CD4-positive, alpha-beta memory T cell (primary cell): ENCODE measurements around the gene FBXW2. TPM values are rescaled to one million over a fixed set of nuclear protein-coding genes. Genes with fewer than 3 reads are reported as not detected.
A peak's percentile ranks its signal among the peaks of the same experiment; 100 is the strongest.

Experiments used
- CTCF ChIA-PET: fragments of 350-600 bp; sonication (Branson Sonifier 250); formaldehyde crosslinking; loops from one replicate; lab custom pipeline; 2021; ENCODE audit warnings: inconsistent platforms; ENCODE audit not compliant: partially characterized antibody; lab: Charles Lee
- POLR2A ChIA-PET: fragments of 350-600 bp; sonication (Branson Sonifier 250); formaldehyde crosslinking; loops from one replicate; lab custom pipeline; 2021; ENCODE audit not compliant: partially characterized antibody; lab: Charles Lee
- DNase-seq, 5 donors: peaks; one replicate each; pipeline versions ENCODE4 v3.0.0 to v3.0.0-alpha.2; 2020 to 2022; ENCODE audit warnings: mixed read lengths in 1 of 5
- H3K27ac ChIP-seq: one replicate; pipeline ENCODE4 v1.7.0; 2013; ENCODE audit warnings: low read depth, low read length
- H3K27me3 ChIP-seq: 2 replicates; pipeline ENCODE4 v1.7.0; 2013; ENCODE audit warnings: mild to moderate bottlenecking, low read length, moderate library complexity; ENCODE audit not compliant: insufficient read depth
- H3K36me3 ChIP-seq: 2 replicates; pipeline ENCODE4 v1.7.0; 2013; ENCODE audit warnings: mild to moderate bottlenecking, low read length, moderate library complexity; ENCODE audit not compliant: insufficient read depth
- H3K4me1 ChIP-seq: 2 replicates; pipeline ENCODE4 v1.7.0; 2013; ENCODE audit warnings: mild to moderate bottlenecking, low read length, moderate library complexity; ENCODE audit not compliant: insufficient read depth
- H3K4me3 ChIP-seq, 2 donors: one replicate each; pipeline ENCODE4 v1.7.0; 2013; ENCODE audit warnings: low read length in 2 of 2, mild to moderate bottlenecking in 1 of 2
- H3K9me3 ChIP-seq, 2 donors: one replicate each; pipeline ENCODE4 v1.7.0; 2013; ENCODE audit warnings: low read length in 2 of 2, control low read depth in 1 of 2; ENCODE audit not compliant: control insufficient read depth in 1 of 2
- H3K27ac Mint-ChIP-seq, 7 donors: one replicate each; pipeline ENCODE4 v1.8.0; 2020 to 2021; ENCODE audit warnings: mixed read lengths in 7 of 7, mild to moderate bottlenecking in 6 of 7, inconsistent platforms in 3 of 7, moderate library complexity in 3 of 7
- H3K27me3 Mint-ChIP-seq, 2 donors: one replicate each; pipeline ENCODE4 v1.8.0; 2020 to 2021; ENCODE audit warnings: mixed read lengths in 2 of 2
- H3K36me3 Mint-ChIP-seq, 2 donors: one replicate each; pipeline ENCODE4 v1.8.0; 2020 to 2021; ENCODE audit warnings: mixed read lengths in 2 of 2, inconsistent platforms in 1 of 2, mild to moderate bottlenecking in 1 of 2
- H3K4me1 Mint-ChIP-seq, 4 donors: one replicate each; pipeline ENCODE4 v1.8.0; 2020 to 2021; ENCODE audit warnings: mixed read lengths in 4 of 4, mild to moderate bottlenecking in 1 of 4
- H3K4me3 Mint-ChIP-seq, 8 donors: one replicate each; pipeline ENCODE4 v1.8.0; 2020 to 2021; ENCODE audit warnings: mixed read lengths in 8 of 8, mild to moderate bottlenecking in 7 of 8, moderate library complexity in 6 of 8, inconsistent platforms in 3 of 8
- H3K9me3 Mint-ChIP-seq, 8 donors: one replicate each; pipeline ENCODE4 v1.8.0; 2020 to 2021; ENCODE audit warnings: mixed read lengths in 8 of 8, mild to moderate bottlenecking in 5 of 8, inconsistent platforms in 3 of 8, moderate library complexity in 1 of 8
- intact Hi-C: fragments of 100-400 bp; cut with micrococcal nuclease; formaldehyde crosslinking; loops from one replicate; pipeline ENCODE4 v1.15.1; 2023
- polyA plus RNA-seq, 2 donors: library from polyadenylated mRNA; unstranded; fragments of 300-500 nt; fragmentation: Illumina TruSeq; gene quantifications; one replicate each; pipeline ENCODE4 v1.2.3, GENCODE V29; 2021
- total RNA-seq, 2 experiments: library from RNA; stranded (reverse); gene quantifications; one replicate each; pipeline ENCODE4 v1.2.3, GENCODE V29; 2021

Gene FBXW2
- total and polyA plus RNA-seq, 4 experiments from 2014 or later, result 40.5 to 77.8 (median 59.4) TPM

- peaks cover 0 to 7% (median 3%) of the 10 kb centered on the region in 4 donors for H3K4me1 Mint-ChIP-seq
- no peak overlapping the region for H3K27ac ChIP-seq
- H3K9me3 Mint-ChIP-seq, result no peaks in the 10 kb centered on the region
- no peaks in the 10 kb centered on the region for H3K9me3 ChIP-seq
- H3K4me3 ChIP-seq, result no peak overlapping the region
- H3K27ac Mint-ChIP-seq, result no peak overlapping the region
- no peaks in the 10 kb centered on the region for H3K27me3 ChIP-seq
- no peak for DNase-seq
- no peak overlapping the region for H3K4me3 Mint-ChIP-seq
- H3K27me3 Mint-ChIP-seq, result no peaks in the 10 kb centered on the region
- POLR2A ChIA-PET, result no interaction called here
- peaks cover 57 to 68% of the 10 kb centered on the region in 2 donors for H3K36me3 Mint-ChIP-seq
- CTCF ChIA-PET, result interaction anchor here (1.1 to 1.3 kb wide), 2 partner anchors 12 to 106 kb away, joined by 3 read pairs; partner anchors contain the start of gene PSMD5
- intact Hi-C loops, result no loop called here
- H3K36me3 ChIP-seq, result peaks cover 32% of the 10 kb centered on the region
- no peaks in the 10 kb centered on the region for H3K4me1 ChIP-seq
These were observed 37.6 kb upstream of the FBXW2 start for GRCh38 chr9:120830865-120831264.

GRCh38 chr9:120830151-120830550, 36.9 kb upstream of the FBXW2 start:
- intact Hi-C loops, result no loop called here
- no peaks in the 10 kb centered on the region for H3K27me3 ChIP-seq
- ChIA-PET CTCF (interaction anchor here (1.1 kb wide), 1 partner anchor 12 kb away, joined by 3 read pairs; the partner anchor contains the start of gene PSMD5), POLR2A (no interaction called here)
- no peak for DNase-seq
- no peaks in the 10 kb centered on the region for H3K9me3 ChIP-seq
- no peaks in the 10 kb centered on the region for H3K4me1 ChIP-seq
- Mint-ChIP-seq H3K4me1 (peaks cover 0 to 7% (median 2%) of the 10 kb centered on the region in 4 donors), H3K4me3 (no peak overlapping the region), H3K27me3 (no peaks in the 10 kb centered on the region), H3K9me3 (no peaks in the 10 kb centered on the region), H3K36me3 (peaks cover 55 to 66% of the 10 kb centered on the region in 2 donors), H3K27ac (peak overlapping the region in 1 of 7 donors; percentile 72)
- H3K27ac ChIP-seq, result no peak overlapping the region
- H3K4me3 ChIP-seq, result no peak overlapping the region
- H3K36me3 ChIP-seq, result peaks cover 32% of the 10 kb centered on the region

GRCh38 chr9:120829650-120830049, 36.4 kb upstream of the FBXW2 start:
- no peaks in the 10 kb centered on the region for H3K9me3 ChIP-seq
- no peak overlapping the region for H3K4me3 Mint-ChIP-seq
- no peak overlapping the region for H3K4me3 ChIP-seq
- no peaks in the 10 kb centered on the region for H3K4me1 ChIP-seq
- H3K4me1 Mint-ChIP-seq, result peaks cover 0 to 6% (median 2%) of the 10 kb centered on the region in 4 donors
- H3K9me3 Mint-ChIP-seq, result no peaks in the 10 kb centered on the region
- no peak overlapping the region for H3K27ac ChIP-seq
- peaks cover 36% of the 10 kb centered on the region for H3K36me3 ChIP-seq
- CTCF ChIA-PET, result no interaction called here
- DNase-seq, result no peak
- no peaks in the 10 kb centered on the region for H3K27me3 Mint-ChIP-seq
- POLR2A ChIA-PET, result interaction anchor here (1.3 kb wide), 1 partner anchor 13 kb away, joined by 4 read pairs; the partner anchor contains the start of gene PSMD5
- no peaks in the 10 kb centered on the region for H3K27me3 ChIP-seq
- peak overlapping the region in 3 of 7 donors; percentile 2 to 72 (median 6) for H3K27ac Mint-ChIP-seq
- peaks cover 56 to 68% of the 10 kb centered on the region in 2 donors for H3K36me3 Mint-ChIP-seq
- intact Hi-C loops, result no loop called here

- H3K4me1 ChIP-seq, result no peaks in the 10 kb centered on the region
- POLR2A ChIA-PET, result no interaction called here
- H3K9me3 Mint-ChIP-seq, result no peaks in the 10 kb centered on the region
- intact Hi-C loops, result no loop called here
- no peaks in the 10 kb centered on the region for H3K27me3 ChIP-seq
- H3K27me3 Mint-ChIP-seq, result no peaks in the 10 kb centered on the region
- no peak overlapping the region for H3K4me3 Mint-ChIP-seq
- H3K9me3 ChIP-seq, result no peaks in the 10 kb centered on the region
- H3K27ac ChIP-seq, result no peak overlapping the region
- H3K4me1 Mint-ChIP-seq, result peaks cover 0 to 2% (median 0%) of the 10 kb centered on the region in 4 donors
- no peak overlapping the region for H3K4me3 ChIP-seq
- H3K36me3 Mint-ChIP-seq, result peaks cover 73 to 74% of the 10 kb centered on the region in 2 donors
- CTCF ChIA-PET, result no interaction called here
- peaks cover 26% of the 10 kb centered on the region for H3K36me3 ChIP-seq
- DNase-seq, result no peak
- peak overlapping the region in 1 of 7 donors; percentile 19 for H3K27ac Mint-ChIP-seq
These were observed 26.9 kb upstream of the FBXW2 start for GRCh38 chr9:120820095-120820494.

GRCh38 chr9:120818595-120818994, 25.4 kb upstream of the FBXW2 start:
- ChIA-PET POLR2A (no interaction called here), CTCF (no interaction called here)
- H3K4me1 ChIP-seq, result no peaks in the 10 kb centered on the region
- peaks cover 69 to 70% of the 10 kb centered on the region in 2 donors for H3K36me3 Mint-ChIP-seq
- H3K27me3 Mint-ChIP-seq, result no peaks in the 10 kb centered on the region
- no peak for DNase-seq
- intact Hi-C loops, result no loop called here
- H3K9me3 Mint-ChIP-seq, result no peaks in the 10 kb centered on the region
- no peak overlapping the region for H3K4me3 Mint-ChIP-seq
- H3K27ac Mint-ChIP-seq, result no peak overlapping the region
- no peaks in the 10 kb centered on the region for H3K4me1 Mint-ChIP-seq
- no peaks in the 10 kb centered on the region for H3K9me3 ChIP-seq
- H3K36me3 ChIP-seq, result peaks cover 16% of the 10 kb centered on the region
- no peaks in the 10 kb centered on the region for H3K27me3 ChIP-seq
- no peak overlapping the region for H3K4me3 ChIP-seq
- H3K27ac ChIP-seq, result no peak overlapping the region

- CTCF ChIA-PET, result no interaction called here
- H3K27ac Mint-ChIP-seq, result no peak overlapping the region
- no peak overlapping the region for H3K4me3 Mint-ChIP-seq
These were observed 21.9 kb upstream of the FBXW2 start for GRCh38 chr9:120815075-120815474.

GRCh38 chr9:120808931-120809330, 15.7 kb upstream of the FBXW2 start:
- H3K27me3 ChIP-seq, result no peaks in the 10 kb centered on the region
- intact Hi-C loops, result no loop called here
- H3K36me3 Mint-ChIP-seq, result peaks cover 24 to 42% of the 10 kb centered on the region in 2 donors
- H3K9me3 Mint-ChIP-seq, result peaks cover 7 to 69% (median 49%) of the 10 kb centered on the region in 8 donors
- no peak for DNase-seq
- peaks cover 0 to 23% of the 10 kb centered on the region in 2 donors for H3K9me3 ChIP-seq
- H3K4me3 ChIP-seq, result no peak overlapping the region
- no peaks in the 10 kb centered on the region for H3K4me1 ChIP-seq
- H3K27me3 Mint-ChIP-seq, result no peaks in the 10 kb centered on the region
- H3K27ac Mint-ChIP-seq, result peak overlapping the region in 1 of 7 donors; percentile 66
- POLR2A ChIA-PET, result no interaction called here
- H3K36me3 ChIP-seq, result no peaks in the 10 kb centered on the region
- H3K4me1 Mint-ChIP-seq, result peaks cover 0 to 1% (median 0%) of the 10 kb centered on the region in 4 donors
- CTCF ChIA-PET, result no interaction called here
- H3K27ac ChIP-seq, result no peak overlapping the region
- no peak overlapping the region for H3K4me3 Mint-ChIP-seq

More at GRCh38 chr9:120815075-120815474, 21.9 kb upstream of the FBXW2 start:
- H3K27me3 Mint-ChIP-seq, result no peaks in the 10 kb centered on the region
- Histone ChIP-seq H3K4me1 (no peaks in the 10 kb centered on the region), H3K36me3 (peaks cover 4% of the 10 kb centered on the region), H3K27me3 (no peaks in the 10 kb centered on the region), H3K4me3 (no peak overlapping the region), H3K9me3 (no peaks in the 10 kb centered on the region), H3K27ac (no peak overlapping the region)
- no peaks in the 10 kb centered on the region for H3K4me1 Mint-ChIP-seq
- peaks cover 0 to 14% (median 6%) of the 10 kb centered on the region in 8 donors for H3K9me3 Mint-ChIP-seq
- POLR2A ChIA-PET, result no interaction called here
- intact Hi-C loops, result no loop called here
- H3K36me3 Mint-ChIP-seq, result peaks cover 53 to 63% of the 10 kb centered on the region in 2 donors
- DNase-seq, result no peak
